Mucosa of rectum (tissue), 2 donors: ENCODE results near the gene NHP2.

Experiments used
- H3K27ac ChIP-seq, 2 donors: one replicate each; pipeline ENCODE4 v1.7.0; 2013; ENCODE audit warnings: inconsistent platforms in 2 of 2, low read depth in 2 of 2, low read length in 2 of 2
- H3K27me3 ChIP-seq, 2 donors: one replicate each; pipeline ENCODE4 v1.7.0; 2013; ENCODE audit warnings: low read length in 2 of 2; ENCODE audit not compliant: control insufficient read depth in 2 of 2, insufficient read depth in 2 of 2
- H3K36me3 ChIP-seq, 2 donors: one replicate each; pipeline ENCODE4 v1.7.0; 2013; ENCODE audit warnings: low read length in 2 of 2; ENCODE audit not compliant: control insufficient read depth in 2 of 2, insufficient read depth in 2 of 2
- H3K4me1 ChIP-seq, 2 donors: one replicate each; pipeline ENCODE4 v1.7.0; 2013; ENCODE audit warnings: low read length in 2 of 2, mild to moderate bottlenecking in 1 of 2; ENCODE audit not compliant: control insufficient read depth in 2 of 2, insufficient read depth in 2 of 2
- H3K4me3 ChIP-seq, 2 donors: one replicate each; pipeline ENCODE4 v1.7.0; 2013; ENCODE audit warnings: low read length in 2 of 2
- H3K9ac ChIP-seq, 2 donors: one replicate each; pipeline ENCODE4 v1.7.0; 2013; ENCODE audit warnings: low read length in 2 of 2, low read depth in 1 of 2, mild to moderate bottlenecking in 1 of 2
- H3K9me3 ChIP-seq, 2 donors: one replicate each; pipeline ENCODE4 v1.7.0; 2013; ENCODE audit warnings: low read length in 2 of 2; ENCODE audit not compliant: control insufficient read depth in 2 of 2
- donor health status: healthy.
- donor health status: Normal muscosa, but diverticular disease.

NHP2 gene

GRCh38 chr5:178115814-178116142, 37.9 kb downstream of the NHP2 start:
- Histone ChIP-seq H3K4me1 (peaks cover 18% of the 10 kb centered on the region in 2 donors), H3K9me3 (no peaks in the 10 kb centered on the region), H3K27ac (no peak overlapping the region), H3K4me3 (no peak overlapping the region), H3K27me3 (peaks cover 7 to 22% of the 10 kb centered on the region in 2 donors), H3K9ac (no peak overlapping the region), H3K36me3 (no peaks in the 10 kb centered on the region)

DNA sequence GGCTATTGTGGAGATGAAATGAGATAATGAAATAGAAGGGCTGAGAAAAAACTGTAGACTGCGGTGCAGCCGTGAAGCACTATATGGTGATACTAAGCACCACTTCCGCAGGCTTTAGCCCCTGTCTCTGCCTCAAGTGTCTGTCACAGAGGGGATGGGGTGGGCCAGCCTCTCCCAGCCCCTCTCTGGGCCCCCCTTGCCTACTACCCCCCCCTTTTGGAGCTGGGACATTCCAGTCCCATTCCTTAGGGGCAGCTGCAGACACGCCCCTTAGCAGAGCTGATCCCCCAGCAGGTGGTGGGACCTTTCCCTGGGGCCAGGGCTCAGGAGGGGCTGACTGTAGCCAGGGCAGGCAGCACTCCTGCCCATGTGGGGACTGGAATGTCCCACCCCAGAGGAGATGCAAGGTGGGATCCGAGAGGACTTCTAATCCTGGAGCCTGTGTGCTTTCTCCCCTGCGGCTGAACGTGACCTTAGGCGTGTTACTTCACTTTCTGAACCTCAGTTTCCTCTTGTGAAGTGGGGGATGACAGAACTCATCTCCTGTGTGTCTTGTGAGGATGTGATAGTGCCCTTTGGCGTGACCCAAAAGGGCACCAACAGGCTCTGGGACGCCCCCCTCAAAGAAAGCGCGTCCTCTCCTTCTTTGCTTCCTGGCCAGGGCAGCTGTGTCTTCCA, 38.4 kb downstream of the NHP2 start:
- H3K27me3 ChIP-seq: peaks cover 7 to 22% of the 10 kb centered on the region in 2 donors
- no peak overlapping the region for H3K9ac ChIP-seq
- peak overlapping the region in 1 of 2 donors; percentile 9 for H3K27ac ChIP-seq
- H3K36me3 ChIP-seq: no peaks in the 10 kb centered on the region
- H3K9me3 ChIP-seq: no peaks in the 10 kb centered on the region
- no peak overlapping the region for H3K4me3 ChIP-seq
- peaks cover 15 to 18% of the 10 kb centered on the region in 2 donors for H3K4me1 ChIP-seq

DNA sequence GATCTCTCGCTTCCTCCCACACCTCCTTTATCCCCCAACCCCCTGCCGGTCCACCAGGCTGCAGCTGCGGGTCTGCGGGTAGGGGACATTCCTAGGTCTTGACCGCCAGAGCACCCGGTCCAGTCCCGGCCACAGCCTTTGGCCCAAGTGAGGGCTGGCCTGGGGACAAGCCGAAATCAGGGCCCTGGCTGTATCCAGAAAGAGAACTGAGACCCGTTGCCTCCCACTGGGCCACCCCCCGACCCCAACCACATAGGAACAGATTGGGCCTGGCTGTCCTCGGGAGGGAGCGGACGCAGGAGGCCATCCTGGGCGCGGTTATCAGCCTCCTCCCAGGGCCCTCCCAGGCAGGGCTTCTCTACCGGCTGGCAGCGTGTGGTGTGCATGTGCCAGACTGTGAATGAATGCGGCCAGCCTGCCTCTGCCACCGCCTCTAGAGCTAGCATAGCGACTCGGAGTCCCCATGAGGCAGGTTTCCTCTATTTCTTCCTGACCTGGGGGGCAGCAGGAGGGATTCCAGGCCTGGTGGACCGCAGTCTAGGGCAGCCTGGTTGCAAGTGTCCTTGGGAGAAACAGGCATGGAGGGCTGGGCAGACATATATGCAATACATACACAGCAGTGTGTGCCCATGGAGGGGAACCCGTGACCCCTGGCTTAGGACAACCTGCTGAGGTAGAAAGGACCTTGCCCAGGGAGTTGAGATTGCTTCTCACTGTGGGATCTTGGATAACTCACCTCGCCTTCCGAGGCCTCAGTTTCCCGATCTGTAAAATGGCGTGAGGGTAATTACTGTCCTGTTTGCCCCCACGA, 39.2 kb downstream of the NHP2 start:
- no peaks in the 10 kb centered on the region for H3K9me3 ChIP-seq
- H3K4me1 ChIP-seq: peaks cover 15 to 18% of the 10 kb centered on the region in 2 donors
- H3K27me3 ChIP-seq: peaks cover 7 to 22% of the 10 kb centered on the region in 2 donors
- H3K36me3 ChIP-seq: no peaks in the 10 kb centered on the region
- H3K27ac ChIP-seq: peak overlapping the region in 1 of 2 donors; percentile 32
- peak overlapping the region in 1 of 2 donors; percentile 24 for H3K9ac ChIP-seq
- peak overlapping the region; percentile 57 to 63 for H3K4me3 ChIP-seq

DNA sequence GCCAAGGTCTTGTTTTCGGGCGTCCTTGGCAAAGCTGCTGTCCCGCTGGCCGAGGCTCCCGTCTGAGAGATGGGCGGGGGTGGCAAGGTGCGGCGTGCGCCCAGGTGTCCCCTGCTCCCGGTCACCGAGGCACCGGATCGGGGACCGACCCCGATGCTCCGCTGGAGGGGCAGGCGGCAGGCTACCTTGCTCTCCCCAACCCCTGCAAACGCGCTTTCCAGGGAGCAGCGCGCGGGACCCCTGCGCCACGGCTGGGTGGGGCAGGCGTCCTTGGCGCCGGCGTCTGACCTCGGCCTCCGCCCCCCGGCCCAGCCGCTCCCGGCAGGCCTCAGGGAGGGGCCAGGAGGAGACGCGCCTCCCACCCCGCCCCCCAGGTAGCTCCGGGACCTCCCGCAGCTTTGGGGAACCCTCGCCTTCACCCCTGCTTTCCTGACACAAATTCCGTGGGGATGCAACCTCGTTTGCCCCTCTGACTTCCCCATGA, 39.8 kb downstream of the NHP2 start:
- Histone ChIP-seq H3K27ac (peak overlapping the region in 1 of 2 donors; percentile 32), H3K27me3 (peaks cover 7 to 22% of the 10 kb centered on the region in 2 donors), H3K9me3 (no peaks in the 10 kb centered on the region), H3K36me3 (no peaks in the 10 kb centered on the region), H3K9ac (peak overlapping the region in 1 of 2 donors; percentile 24), H3K4me3 (peak overlapping the region; percentile 57 to 63), H3K4me1 (peaks cover 18 to 22% of the 10 kb centered on the region in 2 donors)

DNA sequence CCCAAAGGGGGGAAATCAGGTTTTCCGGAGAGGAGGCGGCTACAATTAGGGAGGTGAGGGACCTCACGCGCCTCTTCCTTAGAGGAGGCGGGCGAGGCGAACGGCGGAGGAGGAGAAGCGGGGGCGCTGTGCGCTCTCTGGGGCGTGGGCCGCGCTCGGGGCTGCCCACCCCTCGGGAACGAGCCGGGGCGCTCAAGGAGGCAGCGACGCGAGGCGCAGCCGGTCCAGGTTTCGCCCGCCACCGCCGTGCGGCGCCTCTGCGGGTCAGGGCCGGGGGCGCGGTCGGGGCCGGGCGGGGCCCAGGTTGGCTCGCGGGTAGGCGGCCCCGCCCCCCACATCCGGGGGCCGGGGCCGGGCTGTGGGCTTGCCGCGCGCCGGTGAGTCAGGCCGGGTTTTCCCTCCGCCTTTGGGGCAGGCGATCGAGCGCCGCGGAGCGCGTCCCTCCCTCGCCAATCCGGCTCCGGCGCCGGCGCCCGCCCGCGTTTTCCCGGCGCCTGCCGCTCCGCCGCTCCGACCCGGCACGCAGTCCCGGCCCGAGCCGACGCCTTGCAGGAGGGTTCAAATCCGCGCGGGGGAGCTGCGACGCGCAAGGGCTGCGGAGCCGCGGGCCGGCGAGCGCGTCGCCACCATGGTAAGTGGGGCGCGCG, 40.4 kb downstream of the NHP2 start, which contains the start of gene N4BP3:
TSS of gene N4BP3 (plus strand) at position 392 of the 647 bp plus-strand sequence. CDS start 6,052 bp downstream, outside the sequence.
- H3K4me3 ChIP-seq: peak within 1 kb of the TSS; percentile 57 to 63
- H3K9ac ChIP-seq: peak within 1 kb of the TSS; percentile 24 to 34
- peaks cover 20 to 27% of the 10 kb centered on the region in 2 donors for H3K4me1 ChIP-seq
- peaks cover 7 to 22% of the 10 kb centered on the region in 2 donors for H3K27me3 ChIP-seq
- H3K9me3 ChIP-seq: no peaks in the 10 kb centered on the region
- peak within 1 kb of the TSS in 1 of 2 donors; percentile 48 for H3K27ac ChIP-seq
- no peaks in the 10 kb centered on the region for H3K36me3 ChIP-seq

- no peak overlapping the region for H3K27ac ChIP-seq
- peaks cover 20 to 27% of the 10 kb centered on the region in 2 donors for H3K4me1 ChIP-seq
- H3K9ac ChIP-seq: no peak overlapping the region
- no peaks in the 10 kb centered on the region for H3K9me3 ChIP-seq
- peaks cover 7 to 22% of the 10 kb centered on the region in 2 donors for H3K27me3 ChIP-seq
- H3K4me3 ChIP-seq: no peak overlapping the region
- H3K36me3 ChIP-seq: no peaks in the 10 kb centered on the region
Measured at GRCh38 chr5:178112545-178112944, 41.1 kb downstream of the NHP2 start.

- H3K9ac ChIP-seq: no peak overlapping the region
Measured at GRCh38 chr5:178111925-178112324, 41.8 kb downstream of the NHP2 start.

GRCh38 chr5:178110511-178110910, 43.2 kb downstream of the NHP2 start:
- H3K36me3 ChIP-seq: no peaks in the 10 kb centered on the region
- peaks cover 18% of the 10 kb centered on the region in 2 donors for H3K4me1 ChIP-seq
- peaks cover 0 to 9% of the 10 kb centered on the region in 2 donors for H3K27me3 ChIP-seq
- H3K9ac ChIP-seq: no peak overlapping the region
- no peaks in the 10 kb centered on the region for H3K9me3 ChIP-seq
- H3K4me3 ChIP-seq: no peak overlapping the region
- H3K27ac ChIP-seq: no peak overlapping the region

More at GRCh38 chr5:178111925-178112324, 41.8 kb downstream of the NHP2 start:
- Histone ChIP-seq H3K9me3 (no peaks in the 10 kb centered on the region), H3K27ac (no peak overlapping the region), H3K36me3 (no peaks in the 10 kb centered on the region), H3K27me3 (peaks cover 2 to 19% of the 10 kb centered on the region in 2 donors), H3K4me3 (no peak overlapping the region), H3K4me1 (peaks cover 20 to 27% of the 10 kb centered on the region in 2 donors)

DNA sequence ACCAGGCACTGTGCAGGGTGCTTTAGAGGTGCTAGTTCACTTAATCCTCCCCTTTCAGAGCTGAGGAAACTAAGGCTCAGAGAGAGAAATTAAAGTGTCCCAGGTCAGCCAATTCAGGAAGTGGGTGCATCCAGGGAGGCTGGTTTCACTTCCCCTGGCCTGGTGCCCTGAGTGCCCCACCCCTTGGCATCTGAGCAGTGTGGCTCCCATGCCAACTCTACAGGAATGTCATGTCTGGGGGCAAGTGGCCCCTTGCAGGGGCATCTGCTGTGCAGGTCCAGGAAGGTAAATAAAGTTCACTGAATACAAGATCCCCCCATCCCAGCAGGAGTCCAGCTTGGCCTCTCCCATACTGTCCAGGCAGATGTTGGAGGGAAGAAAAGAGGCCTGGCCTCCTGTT, 44.7 kb downstream of the NHP2 start:
- Histone ChIP-seq H3K4me1 (peaks cover 11 to 20% of the 10 kb centered on the region in 2 donors), H3K36me3 (no peaks in the 10 kb centered on the region), H3K4me3 (no peak overlapping the region), H3K27me3 (no peaks in the 10 kb centered on the region), H3K27ac (peak overlapping the region in 1 of 2 donors; percentile 5), H3K9me3 (no peaks in the 10 kb centered on the region), H3K9ac (no peak overlapping the region)
